Cerebellar nuclear complex (tissue), 1 donor: Measurements from ENCODE around the gene POLK.
"Not testable (repeated sequence)": the region's sequence is repeated elsewhere in the genome, so short reads cannot be mapped to it uniquely, and the experiment has no call there.

Source experiments
- DNase-seq, 2 experiments: peaks; one replicate each; lab custom pipeline; 2025; lab: John Stamatoyannopoulos, UW

The POLK gene

DNA sequence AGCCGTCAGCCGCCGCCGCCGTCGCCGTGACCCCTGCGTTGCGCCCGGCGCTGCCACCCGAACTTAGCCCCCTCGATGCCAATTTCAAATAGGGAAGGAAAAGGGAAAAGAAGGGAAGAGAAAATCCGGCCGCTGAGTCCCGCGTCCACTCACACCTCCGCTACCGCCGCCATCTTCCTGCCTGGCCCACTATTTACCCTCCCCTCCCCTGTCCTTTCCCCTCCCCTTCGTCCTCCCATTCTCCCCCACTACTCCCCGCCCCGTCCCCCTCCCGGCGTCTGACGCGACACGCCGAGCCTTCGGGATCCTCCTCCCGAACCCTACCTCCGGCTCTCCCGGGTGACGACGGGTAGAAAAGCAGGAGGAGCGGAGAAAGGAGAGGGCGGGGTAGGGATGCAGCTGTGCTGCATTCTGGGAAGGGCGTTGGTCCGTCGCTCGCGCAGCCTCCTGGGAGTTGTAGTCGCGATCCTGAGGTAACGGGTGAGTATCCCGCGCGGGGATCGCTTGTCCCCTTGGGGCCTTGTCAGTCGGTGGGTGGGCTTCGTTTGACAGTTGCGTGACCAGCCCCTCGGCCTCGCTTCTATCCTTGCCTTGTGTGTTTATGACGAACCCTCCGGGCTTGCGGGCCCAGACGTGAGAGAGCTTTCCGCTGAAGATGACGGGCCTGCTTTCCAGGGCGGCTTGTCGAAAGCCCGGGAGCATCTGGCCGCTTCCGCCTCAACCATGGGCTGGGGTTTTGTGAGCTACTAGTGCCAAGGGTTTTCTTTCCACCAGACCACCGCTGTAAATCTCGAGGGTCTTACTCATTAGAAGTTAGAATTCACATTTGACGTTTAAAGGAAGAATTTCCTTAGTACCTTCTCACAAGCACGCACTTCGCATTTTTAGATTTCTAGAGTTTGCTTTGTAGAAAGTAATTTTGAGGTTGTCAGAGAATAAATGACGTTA is at the start of gene POLK, which contains the start of gene CERT1:
TSS of gene POLK (plus strand) at position 457 of the 948 bp plus-strand sequence.
TSS of gene CERT1 (minus strand) at position 195 of the 948 bp plus-strand sequence. CDS start 422 bp downstream, outside the sequence.
- peak; percentile 96 to 99 for DNase-seq

- no peak for DNase-seq
Measured at GRCh38 chr5:75463726-75464125, 48.0 kb upstream of the POLK start.

DNA sequence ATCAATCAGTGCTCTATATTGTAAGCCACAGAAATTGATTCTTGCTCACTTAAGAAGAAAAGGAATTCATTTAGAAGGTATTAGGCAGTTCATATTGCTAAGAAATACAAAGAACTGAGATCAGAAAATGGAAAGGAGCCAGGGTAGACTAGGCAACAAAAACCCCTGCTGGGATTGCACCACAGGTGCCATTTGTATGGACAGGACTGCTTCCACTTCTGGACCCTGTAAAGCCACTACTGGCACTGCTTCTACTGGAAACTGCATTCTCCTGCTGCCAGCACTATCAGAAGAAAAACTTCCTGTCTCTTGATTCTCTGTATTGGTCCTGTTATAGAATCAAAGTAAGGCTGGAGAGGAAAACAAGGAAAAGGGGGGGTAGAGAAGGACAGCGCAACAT is 46.2 kb upstream of the POLK start:
- no peak for DNase-seq

DNA sequence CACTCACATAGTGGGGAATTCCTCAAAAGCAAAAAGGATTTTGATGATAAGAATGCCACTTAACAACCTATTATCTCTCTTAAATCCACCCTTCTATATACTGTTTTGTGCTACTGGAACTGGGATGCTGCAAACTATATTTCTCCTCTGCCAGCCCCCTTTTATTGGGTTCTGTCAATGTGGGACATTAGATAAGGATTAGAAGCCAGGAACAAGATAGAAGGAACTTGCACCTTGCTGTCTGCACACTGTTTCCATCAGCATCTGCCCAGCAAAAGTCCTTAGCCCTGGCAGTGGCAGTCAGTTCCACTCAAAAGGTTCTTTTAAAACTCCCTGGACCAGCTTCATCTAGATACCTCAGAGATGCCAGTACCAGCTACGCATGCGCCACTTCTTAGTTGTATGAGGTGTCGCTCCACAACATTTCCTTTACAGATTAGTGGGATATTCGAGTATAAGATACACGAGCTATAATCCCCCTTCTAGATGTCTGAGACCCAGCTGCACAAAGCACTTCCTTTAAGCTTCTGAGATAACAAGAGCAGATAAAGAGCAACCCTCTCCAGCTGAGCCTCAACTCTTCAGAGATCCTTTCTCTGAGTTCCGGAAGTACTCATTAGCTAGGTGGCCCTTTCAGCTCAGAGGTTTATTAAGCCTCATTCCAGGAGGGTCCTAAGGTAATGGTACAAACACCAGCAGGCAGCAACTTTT is 45.5 kb upstream of the POLK start:
- DNase-seq = no peak

GRCh38 chr5:75468593-75468992 is 43.1 kb upstream of the POLK start:
- DNase-seq = no peak

DNA sequence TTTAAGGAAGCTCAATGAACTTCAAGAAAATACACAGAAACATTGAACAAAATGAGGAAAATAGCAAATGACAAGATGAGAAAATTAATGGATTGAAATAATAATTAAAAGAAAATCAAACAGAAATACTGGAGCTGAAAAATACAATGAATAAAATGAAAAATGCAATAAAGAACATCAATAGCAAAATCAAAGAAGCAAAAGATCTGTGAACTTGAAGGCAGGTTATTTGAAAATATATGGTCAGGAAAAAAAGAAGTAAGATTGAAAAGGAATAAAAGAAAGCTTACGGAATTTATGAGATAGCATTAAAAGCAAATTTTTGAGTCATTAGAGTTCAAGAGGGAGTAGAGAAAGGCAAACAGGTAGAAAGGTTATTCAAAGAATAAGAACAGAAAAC is 42.7 kb upstream of the POLK start:
- DNase-seq = no peak

- DNase-seq = no peak
Measured at GRCh38 chr5:75471193-75471592, 40.5 kb upstream of the POLK start.

DNA sequence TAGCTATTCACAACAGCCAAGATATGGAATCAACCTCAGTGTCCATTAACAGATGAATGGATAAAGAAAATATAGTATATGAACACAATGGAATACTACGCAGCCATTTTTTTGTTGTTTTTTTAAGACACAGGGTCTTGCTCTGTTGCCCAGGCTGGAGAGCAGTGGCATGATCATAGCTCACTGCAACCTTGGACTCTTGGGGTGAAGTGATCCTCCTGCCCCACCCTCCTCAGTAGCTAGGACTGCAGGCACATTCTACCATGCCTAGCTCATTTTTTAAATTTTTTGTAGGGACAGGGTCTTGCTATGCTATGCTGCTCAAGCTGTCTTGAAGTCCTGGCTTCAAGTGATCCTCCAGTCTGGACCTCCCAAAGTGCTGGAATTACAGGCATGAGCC is 38.7 kb upstream of the POLK start:
- DNase-seq = no peak

DNA sequence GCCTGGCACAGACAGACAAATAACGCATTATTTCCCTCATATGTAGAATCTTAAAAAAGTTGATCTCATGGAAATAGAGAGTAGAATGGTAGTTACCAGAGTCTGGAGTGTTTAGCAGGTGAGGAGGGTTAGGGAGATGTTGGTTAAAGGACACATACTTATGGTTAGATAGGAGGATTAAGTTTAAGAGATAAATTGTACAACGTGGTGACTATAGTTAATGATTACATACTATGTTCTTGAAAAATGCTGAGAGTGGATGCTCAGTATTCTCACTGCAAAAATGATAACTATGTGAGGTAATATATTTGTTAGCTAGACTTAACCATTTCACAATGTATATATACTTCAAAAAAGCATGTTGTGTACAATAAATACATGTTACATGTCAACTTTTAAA is 38.2 kb upstream of the POLK start:
- no peak for DNase-seq

GRCh38 chr5:75475364-75475763 is 36.3 kb upstream of the POLK start:
- DNase-seq = no peak

- DNase-seq = no peak
Measured at GRCh38 chr5:75481024-75481423, 30.7 kb upstream of the POLK start.

DNA sequence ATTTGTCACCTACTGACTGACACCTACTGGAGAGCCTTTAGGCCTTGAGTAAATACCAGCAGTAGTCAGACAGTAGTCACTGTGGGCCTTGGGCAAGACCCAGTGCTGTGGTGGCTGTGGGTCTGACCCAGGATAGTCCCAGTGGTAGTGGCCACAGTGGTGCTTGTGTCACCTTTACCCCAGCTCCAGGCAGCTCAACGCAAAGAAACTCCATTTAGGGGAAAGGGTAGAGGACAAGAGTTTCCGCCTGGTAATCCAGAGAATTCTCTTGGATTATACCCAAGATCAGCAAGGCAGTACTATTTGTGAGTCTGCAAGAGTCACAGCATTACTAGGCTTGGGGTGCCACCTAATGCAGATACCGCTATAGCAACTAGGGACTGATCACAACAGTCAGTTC is 29.2 kb upstream of the POLK start:
- DNase-seq = no peak

DNA sequence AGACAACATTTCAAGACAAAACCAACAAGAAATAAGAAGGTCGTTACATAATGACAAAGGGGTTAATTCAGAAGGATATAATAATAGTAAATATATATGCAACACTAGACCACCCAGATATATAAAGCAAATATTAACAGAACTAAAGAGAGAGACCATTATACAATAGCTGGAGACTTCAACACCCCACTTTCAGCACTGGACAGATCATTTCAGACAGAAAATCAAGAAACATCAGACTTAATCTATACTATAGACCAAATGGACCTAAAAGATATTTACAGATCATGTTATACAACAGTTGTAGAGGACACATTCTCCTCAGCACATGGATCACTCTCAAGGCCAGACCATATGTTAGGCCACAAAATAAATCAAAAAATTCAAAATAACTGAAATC is 27.1 kb upstream of the POLK start:
- DNase-seq = no peak

GRCh38 chr5:75489847-75490246 is 21.8 kb upstream of the POLK start:
- DNase-seq = not testable (repeated sequence)

DNA sequence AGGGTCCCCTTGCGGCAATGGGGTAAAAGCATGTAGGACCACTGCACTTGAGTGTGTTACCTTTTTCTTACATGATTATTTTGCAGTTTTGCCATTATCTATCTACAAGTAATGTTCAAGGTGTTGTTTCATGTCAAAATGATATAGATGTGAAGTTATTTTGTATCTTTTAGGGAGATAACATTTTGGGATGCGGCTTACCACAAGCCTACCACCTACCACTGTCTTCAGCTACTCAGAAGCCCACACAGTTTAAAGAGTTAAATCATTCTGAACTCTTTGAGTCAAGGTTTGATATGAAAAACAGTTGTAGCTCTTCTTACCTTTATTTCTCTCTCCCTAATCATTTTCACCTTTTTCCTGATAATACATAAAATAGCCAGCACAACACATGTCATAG is 20.1 kb upstream of the POLK start:
- DNase-seq = no peak

GRCh38 chr5:75496026-75496425 is 15.7 kb upstream of the POLK start:
- DNase-seq = no peak

GRCh38 chr5:75498208-75498777 is 13.4 kb upstream of the POLK start:
- no peak for DNase-seq

- DNase-seq = not testable (repeated sequence)
Measured at GRCh38 chr5:75498875-75499274, 12.8 kb upstream of the POLK start.

DNA sequence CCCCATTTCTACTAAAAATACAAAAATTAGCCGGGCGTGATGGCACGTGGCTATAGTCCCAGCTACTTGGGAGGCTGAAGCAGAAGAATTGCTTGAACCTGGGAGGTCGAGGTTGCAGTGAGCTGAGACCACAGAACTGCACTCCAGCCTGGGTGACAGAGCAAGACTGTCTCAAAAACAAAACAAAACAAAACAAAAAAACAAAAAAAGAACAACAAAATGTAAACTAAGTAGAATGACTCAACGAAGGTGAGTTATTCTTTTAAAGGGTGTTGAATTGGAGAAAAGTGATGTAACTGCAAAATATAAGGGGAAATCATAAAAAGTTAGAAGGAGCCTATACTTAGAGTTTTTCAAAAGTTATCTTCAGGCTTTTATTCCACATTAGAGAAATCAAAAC is 6.6 kb upstream of the POLK start:
- DNase-seq = not testable (repeated sequence)

DNA sequence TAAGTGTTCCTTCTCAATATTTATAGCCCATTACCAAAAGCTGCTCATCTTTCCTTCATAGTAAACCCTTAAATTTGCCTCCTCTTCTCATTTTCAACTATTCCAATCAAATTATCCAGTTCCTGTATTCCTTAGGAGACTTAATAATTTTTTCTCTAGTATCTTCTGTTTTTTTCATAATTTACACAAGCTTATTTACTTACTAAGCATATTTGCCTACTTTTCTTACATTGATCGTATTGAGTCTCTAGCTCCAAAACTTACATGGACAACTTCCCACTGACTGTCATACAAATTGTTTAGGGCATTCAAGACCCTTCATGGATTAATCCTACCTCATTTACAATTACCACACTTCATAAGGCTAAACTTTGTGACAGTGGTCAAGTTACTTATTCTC is 3.9 kb upstream of the POLK start:
- no peak for DNase-seq

GRCh38 chr5:75509546-75509945 is 2.1 kb upstream of the POLK start:
- no peak for DNase-seq

DNA sequence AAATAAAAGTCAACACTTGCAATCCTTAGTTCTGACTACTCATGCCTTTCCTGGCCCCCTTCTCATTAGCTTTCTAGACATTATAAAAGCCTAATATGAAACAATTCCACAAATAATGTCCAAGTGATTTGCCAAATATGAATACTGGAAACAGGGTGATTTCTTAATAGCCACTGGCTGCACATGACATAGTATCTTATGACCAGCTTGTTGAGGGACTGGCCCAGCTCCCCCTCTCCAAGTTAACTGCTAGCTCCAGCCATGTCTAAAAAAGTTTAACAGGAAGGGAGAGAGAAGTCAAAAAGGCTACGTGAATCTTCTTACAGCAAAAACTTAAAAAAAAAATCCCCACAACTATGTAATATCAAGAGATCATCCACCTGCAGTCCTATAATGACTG is 1.7 kb upstream of the POLK start:
- DNase-seq = no peak

GRCh38 chr5:75510417-75510835 is 1.3 kb upstream of the POLK start:
- no peak for DNase-seq
